Lung (tissue), 12 donors: ENCODE data around the gene TPSG1. TPM values are rescaled to one million over a fixed set of nuclear protein-coding genes. Genes with fewer than 3 reads are reported as not detected.

ENCODE experiments used
- ATAC-seq: fragments of 200-7000 bp; cut with Tn5 transposase; one replicate; pipeline ENCODE4 v1.9.1; 2020; ENCODE audit warnings: moderate number of reproducible peaks; ENCODE audit not compliant: insufficient read depth, low FRiP score
- DNase-seq, 3 donors: peaks; one replicate each; pipeline ENCODE4 v3.0.0-alpha.2; 2013 to 2017
- H3K27ac ChIP-seq, 2 donors: one replicate each; pipeline ENCODE4 v1.5.1; 2013; ENCODE audit warnings: mild to moderate bottlenecking in 2 of 2, moderate library complexity in 2 of 2, control low read depth in 1 of 2, inconsistent platforms in 1 of 2, low read depth in 1 of 2, low read length in 1 of 2
- H3K27me3 ChIP-seq, 3 donors: one replicate each; pipeline ENCODE4 v1.5.1; 2013; ENCODE audit warnings: low read length in 2 of 3; ENCODE audit not compliant: control insufficient read depth in 3 of 3, insufficient read depth in 3 of 3
- H3K36me3 ChIP-seq, 4 donors: one replicate each; pipeline ENCODE4 v1.5.1; 2013; ENCODE audit warnings: low read length in 4 of 4, mild to moderate bottlenecking in 1 of 4, moderate library complexity in 1 of 4; ENCODE audit not compliant: control insufficient read depth in 4 of 4, insufficient read depth in 4 of 4
- H3K4me1 ChIP-seq, 5 donors: one replicate each; pipeline ENCODE4 v1.5.1; 2013; ENCODE audit warnings: low read length in 5 of 5, mild to moderate bottlenecking in 2 of 5, moderate library complexity in 1 of 5; ENCODE audit not compliant: control insufficient read depth in 5 of 5, insufficient read depth in 5 of 5
- H3K4me3 ChIP-seq: one replicate; pipeline ENCODE4 v1.5.1; 2013; ENCODE audit warnings: mild to moderate bottlenecking, control low read depth, moderate library complexity
- H3K9ac ChIP-seq, 2 donors: one replicate each; pipeline ENCODE4 v1.5.1; 2013; ENCODE audit warnings: low read length in 2 of 2, control low read depth in 1 of 2; ENCODE audit not compliant: insufficient read depth in 1 of 2
- H3K9me3 ChIP-seq, 4 donors: one replicate each; pipeline ENCODE4 v1.5.1; 2013; ENCODE audit warnings: low read length in 3 of 4, mild to moderate bottlenecking in 1 of 4, moderate library complexity in 1 of 4; ENCODE audit not compliant: control insufficient read depth in 4 of 4, insufficient read depth in 3 of 4
- CTCF ChIP-seq: IDR thresholded peaks from 2 replicates; pipeline ENCODE4 v1.5.1; 2012; ENCODE audit warnings: mild to moderate bottlenecking; ENCODE audit errors: control extremely low read depth, extremely low read depth
- WGBS, 2 donors: extraction: QIAGEN DNeasy Blood & Tissue Kit; methylation state at CpG; one replicate each; pipeline ENCODE4 v1.1.7; 2013; 5-methylcytosine and 5-hydroxymethylcytosine counted together
- polyA plus RNA-seq, 2 donors: library from polyadenylated mRNA; stranded (reverse); fragments of 200-250 nt; gene quantifications; one replicate each; pipeline ENCODE4 v1.2.1, GENCODE V29; 2013
- total RNA-seq, 2 donors: library from RNA; depleted of rRNA in 1 of 2; stranded (reverse); fragments of >200 nt in 1 of 2; gene quantifications; one replicate each; pipeline ENCODE4 v1.2.1, GENCODE V29; 2014 to 2021
- donor health status: control.
- donor health status: control.
- donor health status: Bipolar disorder and iron deficiency.
- donor health status: healthy.
- donor health status: DM: yes; HTN: yes; CAD: no.

The TPSG1 gene
- total and polyA plus RNA-seq, 4 donors, result 0.03 to 2.9 (median 0.71) TPM; not detected in 1

- H3K4me1 ChIP-seq, result peaks cover 0 to 7% (median 0%) of the 10 kb centered on the region in 5 donors
- WGBS, 2 donors, result 64 to 86% methylated on average over 15 of the region's 15 CpGs
- H3K27me3 ChIP-seq, result peaks cover 6 to 38% (median 17%) of the 10 kb centered on the region in 3 donors
- H3K27ac ChIP-seq, result no peak overlapping the region
- no peak for DNase-seq
- H3K9ac ChIP-seq, result no peak overlapping the region
- TF ChIP-seq CTCF, result no peak
- no peak overlapping the region for H3K4me3 ChIP-seq
- H3K9me3 ChIP-seq, result peaks cover 0 to 15% (median 0%) of the 10 kb centered on the region in 4 donors
- ATAC-seq, result no peak
- H3K36me3 ChIP-seq, result no peaks in the 10 kb centered on the region
Measured at GRCh38 chr16:1263591-1264344, 38.7 kb upstream of the TPSG1 start.

- Histone ChIP-seq H3K4me3 (no peak overlapping the region), H3K4me1 (peaks cover 0 to 7% (median 0%) of the 10 kb centered on the region in 5 donors), H3K36me3 (no peaks in the 10 kb centered on the region), H3K9ac (no peak overlapping the region), H3K27me3 (peaks cover 6 to 40% (median 17%) of the 10 kb centered on the region in 3 donors), H3K27ac (no peak overlapping the region), H3K9me3 (peaks cover 0 to 15% (median 0%) of the 10 kb centered on the region in 4 donors)
- DNase-seq, result no peak
- WGBS, 2 donors, result 81 to 87% methylated on average over 9 of the region's 9 CpGs
- no peak for TF ChIP-seq CTCF
- no peak for ATAC-seq
Measured at GRCh38 chr16:1262846-1263221, 37.8 kb upstream of the TPSG1 start.

GRCh38 chr16:1262210-1262845 is 37.3 kb upstream of the TPSG1 start:
- peaks cover 0 to 15% (median 0%) of the 10 kb centered on the region in 4 donors for H3K9me3 ChIP-seq
- ATAC-seq (no peak), DNase-seq (no peak)
- peaks cover 0 to 7% (median 0%) of the 10 kb centered on the region in 5 donors for H3K4me1 ChIP-seq
- no peak overlapping the region for H3K9ac ChIP-seq
- H3K27me3 ChIP-seq, result peaks cover 6 to 40% (median 17%) of the 10 kb centered on the region in 3 donors
- no peak overlapping the region for H3K4me3 ChIP-seq
- no peaks in the 10 kb centered on the region for H3K36me3 ChIP-seq
- WGBS, 2 donors, result 85 to 87% methylated on average over 32 of the region's 32 CpGs
- no peak overlapping the region for H3K27ac ChIP-seq
- no peak for TF ChIP-seq CTCF
